Loucy (cell line): ENCODE results near the gene GDF2.

Source experiments
- CTCF ChIP-seq: fragments of 200-600 bp; sonication (generic); conservative IDR thresholded peaks from 2 replicates; pipeline ENCODE4 v1.5.1; 2014; ENCODE audit warnings: mild to moderate bottlenecking, antibody characterized with exemption, low read length
- EZH2phosphoT487 ChIP-seq: fragments of 200-600 bp; IDR thresholded peaks from 2 replicates; pipeline ENCODE4 v1.6.1; 2018; ENCODE audit warnings: antibody characterized with exemption, mild to moderate bottlenecking, moderate library complexity, borderline replicate concordance

- TF ChIP-seq CTCF (no peak), EZH2phosphoT487 (no peak)
Measured at GRCh38 chr10:47277352-47278151, 44.7 kb upstream of the GDF2 start.
